ENCODE results near the gene DIS3L2.
"Not testable (repeated sequence)": the region's sequence is repeated elsewhere in the genome, so short reads cannot be mapped to it uniquely, and the experiment has no call there.

Gene DIS3L2

DNA sequence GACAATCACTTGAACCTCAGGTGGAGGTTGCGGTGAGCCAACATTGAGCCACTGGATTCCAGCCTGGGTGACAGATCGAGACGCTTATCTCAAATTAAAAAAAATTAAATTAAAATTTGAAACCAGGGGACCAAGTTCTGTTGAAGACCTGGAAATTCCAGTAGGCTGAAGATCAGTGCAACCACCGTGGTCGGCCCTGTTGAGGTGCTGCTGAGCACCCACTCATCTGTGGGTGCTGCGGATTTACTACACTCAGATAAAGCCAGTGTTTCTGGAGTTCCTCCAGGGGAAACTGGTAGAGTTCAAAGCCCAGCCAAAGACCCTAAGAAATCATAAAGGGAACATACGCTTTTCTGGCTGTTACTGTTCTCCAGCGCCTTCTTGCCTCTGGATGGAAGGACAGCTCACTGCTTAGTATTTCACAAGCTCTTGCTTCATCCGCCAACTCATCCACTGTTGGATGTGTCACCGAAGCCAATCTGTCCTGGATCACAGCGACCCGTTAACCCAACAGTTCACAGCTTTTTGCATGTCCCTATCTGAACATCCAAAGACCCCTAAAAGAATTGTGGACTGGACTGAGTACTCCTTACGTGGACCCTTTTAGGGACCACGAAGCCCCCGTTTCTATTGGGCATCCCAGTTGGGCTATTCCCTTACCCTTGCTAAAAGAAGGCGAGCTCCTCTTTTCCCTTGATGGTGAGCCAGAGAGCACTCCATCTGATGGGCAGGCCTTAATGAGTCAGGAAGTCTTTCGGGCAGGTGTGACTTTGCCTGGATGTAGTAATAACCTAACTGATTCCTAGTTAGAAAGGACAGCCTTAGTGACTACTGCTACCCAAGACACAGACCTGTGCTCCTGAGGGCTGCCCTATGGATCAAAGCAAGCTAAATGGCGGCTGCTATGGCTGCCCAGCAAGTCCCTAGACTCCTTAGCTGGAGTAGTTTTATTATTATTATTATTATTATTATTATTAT is 411.0 kb downstream of the DIS3L2 start:
- DNase-seq (ENCODE audit: low spot score) = peak; percentile 69

DNA sequence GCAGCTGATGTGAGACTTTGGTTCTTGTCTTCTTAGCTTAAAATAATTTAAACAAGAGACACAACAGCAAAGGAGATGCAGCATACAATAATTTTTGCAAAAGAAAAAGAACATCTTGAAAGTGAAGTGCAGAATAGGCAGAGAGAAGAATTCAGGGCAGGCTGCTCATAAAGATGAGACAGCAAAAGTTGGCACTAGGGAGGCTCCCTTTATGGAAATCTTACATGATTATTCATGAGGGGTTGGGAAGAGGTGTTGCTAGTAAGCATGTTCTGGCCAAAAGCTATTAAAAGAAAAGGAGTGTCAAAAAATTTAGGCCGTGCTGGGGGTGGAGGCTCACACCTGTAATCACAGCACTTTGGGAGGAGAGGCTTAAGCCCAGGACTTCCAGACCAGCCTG is 412.8 kb downstream of the DIS3L2 start:
- no peak for DNase-seq (ENCODE audit: low spot score)

GRCh38 chr2:232375164-232375563 is 413.7 kb downstream of the DIS3L2 start:
- DNase-seq (ENCODE audit: low spot score) = no peak

DNA sequence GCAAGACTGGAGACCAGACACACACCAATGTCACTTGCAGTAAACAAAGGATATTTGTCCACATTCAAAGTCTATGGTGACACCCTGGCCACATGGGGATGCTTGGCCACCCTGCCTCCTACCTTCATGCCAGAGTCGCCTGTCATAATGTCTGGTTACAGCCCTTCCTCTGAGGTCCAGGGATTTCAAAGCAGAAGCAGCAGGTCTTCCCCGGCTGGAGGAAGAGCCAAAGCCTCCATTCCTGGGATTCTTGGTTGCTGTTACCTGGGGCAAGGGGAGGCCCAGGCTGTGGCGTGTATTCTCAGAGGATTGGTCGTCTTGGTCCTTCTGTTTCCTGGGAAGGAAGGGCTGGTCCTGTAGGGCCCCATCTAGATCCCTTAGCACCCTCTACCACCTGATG is 414.7 kb downstream of the DIS3L2 start:
- DNase-seq (ENCODE audit: low spot score) = no peak

- DNase-seq (ENCODE audit: low spot score) = no peak
Observed at GRCh38 chr2:232376713-232377112, 415.2 kb downstream of the DIS3L2 start.

GRCh38 chr2:232377319-232377718 is 415.8 kb downstream of the DIS3L2 start:
- DNase-seq (ENCODE audit: low spot score) = no peak

DNA sequence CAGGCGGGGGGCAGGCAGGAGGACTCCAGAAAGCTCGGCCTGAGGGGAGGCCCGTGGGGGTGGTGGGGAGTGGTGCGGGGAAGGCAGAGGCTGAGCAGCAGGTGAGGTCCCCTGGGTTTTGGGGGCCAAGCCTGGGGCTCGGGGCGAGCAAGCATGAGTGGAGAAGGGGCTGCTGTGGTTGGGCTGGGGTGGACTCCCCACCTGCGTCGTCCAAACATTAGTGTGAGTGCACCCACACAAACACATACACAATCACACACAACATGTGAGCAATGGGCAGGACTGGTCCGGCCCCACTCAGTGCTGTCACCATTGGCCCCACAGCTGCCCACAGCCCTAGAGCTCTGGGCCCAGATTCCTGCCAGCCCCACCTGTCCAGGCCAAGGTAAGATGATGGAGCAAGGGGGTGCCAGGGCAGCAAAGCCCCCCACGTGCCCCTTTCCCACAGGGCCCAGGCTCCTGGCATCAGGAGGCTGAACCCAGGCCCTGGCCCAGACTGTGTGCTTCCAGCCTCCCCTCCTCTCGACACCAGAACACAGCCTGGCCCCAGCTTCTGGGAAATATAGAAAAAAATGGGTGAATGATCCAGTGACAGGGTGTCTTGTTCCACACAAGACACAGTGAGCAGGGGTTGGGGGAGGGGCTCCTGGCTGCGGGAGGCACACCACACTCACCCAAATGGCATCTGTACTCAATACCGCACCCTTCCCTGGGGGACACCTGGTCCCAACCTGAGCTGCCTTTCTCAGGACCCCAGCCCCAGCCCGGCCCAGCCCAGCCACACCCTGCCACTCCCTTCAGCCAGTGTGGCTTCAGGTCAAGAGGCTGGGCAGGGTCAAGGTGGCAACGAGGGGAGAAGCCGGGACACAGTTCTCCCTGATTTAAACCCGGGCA is 416.6 kb downstream of the DIS3L2 start:
- DNase-seq (ENCODE audit: low spot score) = no peak

DNA sequence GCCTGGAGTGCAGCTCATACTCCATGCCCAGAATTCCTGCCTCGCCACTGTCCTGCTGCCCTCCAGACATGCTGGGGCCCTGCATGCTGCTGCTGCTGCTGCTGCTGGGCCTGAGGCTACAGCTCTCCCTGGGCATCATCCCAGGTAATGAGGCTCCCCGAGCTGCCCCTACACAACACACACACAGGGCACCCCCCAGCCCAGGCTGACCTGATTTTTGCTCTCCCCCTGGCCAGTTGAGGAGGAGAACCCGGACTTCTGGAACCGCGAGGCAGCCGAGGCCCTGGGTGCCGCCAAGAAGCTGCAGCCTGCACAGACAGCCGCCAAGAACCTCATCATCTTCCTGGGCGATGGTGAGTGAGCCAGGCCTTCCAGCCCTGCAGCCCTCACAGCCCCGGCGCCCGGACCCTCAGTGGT is 417.2 kb downstream of the DIS3L2 start, which contains the start of gene ALPP:
Gene ALPP (plus strand): TSS at position 17 of the 417 bp plus-strand sequence. CDS start 52 bp downstream, at position 69.
- not testable (repeated sequence) for DNase-seq (ENCODE audit: low spot score)

GRCh38 chr2:232379610-232380590 is 418.4 kb downstream of the DIS3L2 start:
- DNase-seq (ENCODE audit: low spot score) = not testable (repeated sequence)

GRCh38 chr2:232381204-232382031 is 419.9 kb downstream of the DIS3L2 start:
- not testable (repeated sequence) for DNase-seq (ENCODE audit: low spot score)

- no peak for DNase-seq (ENCODE audit: low spot score)
Observed at GRCh38 chr2:232382331-232383225, 421.1 kb downstream of the DIS3L2 start.

- no peak for DNase-seq (ENCODE audit: low spot score)
Observed at GRCh38 chr2:232384466-232384865, 423.0 kb downstream of the DIS3L2 start.

GRCh38 chr2:232385058-232385457 is 423.5 kb downstream of the DIS3L2 start:
- not testable (repeated sequence) for DNase-seq (ENCODE audit: low spot score)

GRCh38 chr2:232385660-232386489 is 424.4 kb downstream of the DIS3L2 start:
- no peak for DNase-seq (ENCODE audit: low spot score)

DNA sequence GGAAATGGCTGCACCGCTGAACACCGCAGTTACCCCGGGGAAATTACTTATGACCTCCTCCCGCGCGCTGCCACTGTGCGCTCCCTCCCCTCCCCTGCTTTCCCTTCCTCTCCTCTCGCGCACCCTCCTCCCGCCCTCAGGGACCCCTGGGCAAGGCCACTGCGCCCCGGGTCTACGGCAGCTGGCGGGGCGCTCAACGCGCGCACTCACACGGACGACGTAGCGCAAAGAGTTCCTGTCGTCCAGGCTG is 424.9 kb downstream of the DIS3L2 start:
- DNase-seq (ENCODE audit: low spot score) = no peak
